Neural crest cell (in vitro differentiated cells): ENCODE results near the gene FRRS1. TPM values are rescaled to one million over a fixed set of nuclear protein-coding genes. Genes with fewer than 3 reads are reported as not detected.

Experiments used
- DNase-seq: peaks from one replicate; pipeline ENCODE4 v3.0.0; 2021; ENCODE audit warnings: low read depth, mixed read lengths, low spot score
- H3K27ac Mint-ChIP-seq: one replicate; pipeline ENCODE4 v1.8.0; 2021; ENCODE audit warnings: mild to moderate bottlenecking, mixed read lengths; ENCODE audit not compliant: unreplicated experiment
- H3K27me3 Mint-ChIP-seq: 2 replicates; pipeline ENCODE4 v1.8.0; 2021; ENCODE audit warnings: low read depth, mild to moderate bottlenecking, mixed read lengths
- H3K36me3 Mint-ChIP-seq: 2 replicates; pipeline ENCODE4 v1.8.0; 2021; ENCODE audit warnings: low read depth, mild to moderate bottlenecking, mixed read lengths
- H3K4me1 Mint-ChIP-seq: 2 replicates; pipeline ENCODE4 v1.8.0; 2021; ENCODE audit warnings: mixed read lengths
- H3K4me3 Mint-ChIP-seq: one replicate; pipeline ENCODE4 v1.8.0; 2021; ENCODE audit warnings: mild to moderate bottlenecking, mixed read lengths
- H3K9me3 Mint-ChIP-seq: 2 replicates; pipeline ENCODE4 v1.8.0; 2021; ENCODE audit warnings: mixed read lengths
- CTCF ChIP-seq: fragments of 200-600 bp; sonication (generic); conservative IDR thresholded peaks from 2 replicates; pipeline ENCODE4 v1.5.0; 2021; ENCODE audit warnings: antibody characterized with exemption, mild to moderate bottlenecking
- total RNA-seq: library from RNA; stranded (reverse); gene quantifications from 2 replicates; pipeline ENCODE4 v1.2.1, GENCODE V29; 2021

FRRS1 gene
- total RNA-seq, 1 donor from 2014 or later = 8.2 TPM

- no peaks in the 10 kb centered on the region for H3K27me3 Mint-ChIP-seq
- H3K4me3 Mint-ChIP-seq = no peak overlapping the region
- DNase-seq = no peak
- no peaks in the 10 kb centered on the region for H3K9me3 Mint-ChIP-seq
- no peak overlapping the region for H3K27ac Mint-ChIP-seq
- peaks cover 15% of the 10 kb centered on the region for H3K4me1 Mint-ChIP-seq
- no peak for TF ChIP-seq CTCF
- no peaks in the 10 kb centered on the region for H3K36me3 Mint-ChIP-seq
Observed at GRCh38 chr1:99669376-99669775, 97.1 kb downstream of the FRRS1 start.

DNA sequence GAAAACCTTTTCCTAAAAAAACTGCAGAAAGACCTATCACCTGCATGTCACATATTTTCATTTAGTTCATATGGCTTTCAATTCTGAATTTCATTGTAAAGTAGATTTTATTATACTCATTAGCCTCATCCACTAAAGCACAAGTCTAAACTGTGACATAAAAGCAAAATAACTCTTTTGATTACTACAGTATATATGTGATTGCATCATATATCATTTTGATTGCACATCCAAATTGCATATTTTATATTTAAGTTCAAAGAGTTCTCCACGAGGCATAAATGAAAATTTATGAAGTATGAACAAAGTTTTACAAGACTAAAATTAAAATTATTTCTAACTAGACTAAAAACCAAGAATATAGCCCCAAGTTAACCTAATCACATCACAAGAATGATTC is 101.2 kb downstream of the FRRS1 start:
- no peak overlapping the region for H3K4me3 Mint-ChIP-seq
- no peak overlapping the region for H3K27ac Mint-ChIP-seq
- peaks cover 19% of the 10 kb centered on the region for H3K4me1 Mint-ChIP-seq
- DNase-seq = no peak
- no peaks in the 10 kb centered on the region for H3K36me3 Mint-ChIP-seq
- H3K27me3 Mint-ChIP-seq = no peaks in the 10 kb centered on the region
- no peak for TF ChIP-seq CTCF
- H3K9me3 Mint-ChIP-seq = no peaks in the 10 kb centered on the region

- Mint-ChIP-seq H3K36me3 (no peaks in the 10 kb centered on the region), H3K4me3 (no peak overlapping the region), H3K9me3 (no peaks in the 10 kb centered on the region), H3K27ac (peak overlapping the region; percentile 20), H3K4me1 (peaks cover 19% of the 10 kb centered on the region), H3K27me3 (no peaks in the 10 kb centered on the region)
- DNase-seq = no peak
- TF ChIP-seq CTCF = no peak
Observed at GRCh38 chr1:99663501-99663900, 102.9 kb downstream of the FRRS1 start.

GRCh38 chr1:99662539-99663080 is 103.8 kb downstream of the FRRS1 start:
- peaks cover 19% of the 10 kb centered on the region for H3K4me1 Mint-ChIP-seq
- no peaks in the 10 kb centered on the region for H3K36me3 Mint-ChIP-seq
- peak overlapping the region; percentile 91 for H3K27ac Mint-ChIP-seq
- no peaks in the 10 kb centered on the region for H3K27me3 Mint-ChIP-seq
- H3K4me3 Mint-ChIP-seq = no peak overlapping the region
- no peak for TF ChIP-seq CTCF
- DNase-seq = no peak
- H3K9me3 Mint-ChIP-seq = no peaks in the 10 kb centered on the region

DNA sequence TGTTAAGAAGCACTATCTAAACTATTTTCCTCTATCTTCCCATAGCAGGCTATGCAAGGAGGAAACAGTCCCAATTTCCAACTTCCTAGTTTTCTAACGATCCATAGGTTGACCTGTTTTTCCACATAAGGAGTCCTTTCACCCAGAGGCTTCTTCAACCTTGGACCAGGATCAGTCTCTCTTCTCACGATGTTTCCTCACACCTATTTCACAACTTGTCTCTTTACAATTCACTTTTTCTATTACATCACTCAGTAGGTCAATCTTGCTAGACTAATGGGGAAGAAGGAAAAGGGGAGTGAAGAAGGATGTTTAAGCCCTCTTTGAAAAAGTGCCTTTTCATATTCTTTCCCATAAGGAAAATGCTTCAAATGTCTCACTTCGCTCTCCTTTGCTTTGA is 104.7 kb downstream of the FRRS1 start:
- no peak for DNase-seq
- no peak overlapping the region for H3K4me3 Mint-ChIP-seq
- peaks cover 19% of the 10 kb centered on the region for H3K4me1 Mint-ChIP-seq
- no peaks in the 10 kb centered on the region for H3K27me3 Mint-ChIP-seq
- TF ChIP-seq CTCF = no peak
- H3K36me3 Mint-ChIP-seq = no peaks in the 10 kb centered on the region
- H3K27ac Mint-ChIP-seq = no peak overlapping the region
- H3K9me3 Mint-ChIP-seq = no peaks in the 10 kb centered on the region
